Endothelial cell of hepatic sinusoid (primary cell): ENCODE data around the gene ADPRS.

Source experiments
- in situ Hi-C: cut with HindIII; loops from 2 replicates; pipeline ENCODE4 v1.10.0; 2017; ENCODE audit warnings: low sequenced_read_pairs

Gene ADPRS

GRCh38 chr1:36088577-36089392 lies at the start of gene ADPRS:
Gene ADPRS, plus strand, starts transcription at chr1:36088892. Its CDS starts 13 bp downstream, at chr1:36088905.
- in situ Hi-C loops, result no loop called here

- in situ Hi-C loops, result loop anchor here (5.0 kb wide), 1 partner anchor 77 kb away; no protein-coding TSS in a partner anchor
Observed at GRCh38 chr1:36040238-36040637, 48.5 kb upstream of the ADPRS start.

DNA sequence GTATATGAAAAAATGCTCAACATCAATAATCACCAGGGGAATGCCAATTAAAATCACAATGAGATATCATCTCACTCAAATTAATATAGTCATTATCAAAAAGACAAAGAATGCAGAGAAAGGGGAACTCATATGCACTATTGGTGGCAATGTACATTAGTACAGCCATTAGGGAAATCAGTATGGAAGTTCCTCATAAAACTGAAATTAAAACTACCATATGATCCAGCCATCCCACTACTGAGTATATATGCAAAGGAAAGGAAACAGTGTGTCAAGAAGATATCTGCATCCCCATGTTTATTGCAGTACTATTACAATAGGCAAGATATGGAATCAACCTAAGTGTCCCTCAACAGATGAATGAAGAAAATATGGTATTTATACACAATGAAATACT lies 36.9 kb upstream of the ADPRS start:
- in situ Hi-C loops, result no loop called here

DNA sequence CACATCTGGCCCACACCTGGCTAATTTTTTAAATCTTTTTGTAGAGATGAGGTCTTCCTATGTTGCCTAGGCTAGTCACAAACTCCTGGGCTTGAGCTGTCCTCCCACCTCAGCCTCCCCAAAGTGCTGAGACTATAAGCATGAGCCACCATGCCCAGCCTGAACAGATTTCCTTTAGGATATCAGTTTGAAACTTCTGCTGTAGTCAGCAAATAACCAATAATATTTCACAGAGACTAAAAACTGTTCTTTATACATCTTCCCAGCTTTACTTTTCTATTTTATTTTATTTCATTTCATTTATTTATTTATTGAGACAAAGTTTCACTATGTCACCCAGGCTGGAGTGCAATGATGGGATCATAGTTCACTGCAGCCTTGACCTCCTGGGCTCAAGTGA lies 34.7 kb upstream of the ADPRS start:
- in situ Hi-C loops, result no loop called here

GRCh38 chr1:36055706-36056105 lies 33.0 kb upstream of the ADPRS start:
- in situ Hi-C loops, result no loop called here

DNA sequence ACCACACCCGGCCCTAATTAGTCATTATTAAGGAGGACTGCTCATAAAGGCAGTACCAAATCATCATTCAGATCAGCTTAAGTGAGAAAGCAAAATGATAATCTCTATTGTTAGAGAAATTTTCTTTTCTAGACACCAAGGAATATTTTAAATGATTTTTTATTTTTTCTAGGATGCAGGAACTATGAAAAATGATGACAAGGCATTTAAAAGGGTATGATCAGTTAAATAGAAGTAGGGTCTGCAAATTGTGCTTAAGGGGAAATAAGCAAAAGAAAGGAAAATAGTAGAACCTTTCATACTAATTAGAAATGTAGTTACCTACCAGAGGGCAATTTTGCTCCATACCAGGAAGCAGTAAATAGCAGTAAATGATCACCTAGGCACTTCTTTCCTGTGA lies 26.4 kb upstream of the ADPRS start:
- in situ Hi-C loops, result no loop called here

DNA sequence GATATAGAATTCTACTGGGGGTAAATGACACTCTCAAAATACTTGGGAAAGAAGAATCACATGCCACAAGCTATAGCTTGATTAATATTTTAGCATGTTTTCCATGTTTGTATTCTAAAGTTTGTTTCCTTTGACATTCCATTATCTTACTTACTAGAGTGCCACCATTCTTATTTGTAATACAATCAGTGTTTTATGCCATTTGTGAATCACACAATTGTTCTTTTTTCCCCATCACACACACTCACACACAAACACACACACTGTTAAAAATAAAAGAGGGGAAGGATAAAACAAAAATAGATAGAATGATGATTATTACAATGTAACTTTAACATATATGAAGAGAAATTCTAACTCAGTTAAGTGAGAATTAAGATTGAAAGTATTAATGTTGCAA lies 20.8 kb upstream of the ADPRS start:
- in situ Hi-C loops, result no loop called here

DNA sequence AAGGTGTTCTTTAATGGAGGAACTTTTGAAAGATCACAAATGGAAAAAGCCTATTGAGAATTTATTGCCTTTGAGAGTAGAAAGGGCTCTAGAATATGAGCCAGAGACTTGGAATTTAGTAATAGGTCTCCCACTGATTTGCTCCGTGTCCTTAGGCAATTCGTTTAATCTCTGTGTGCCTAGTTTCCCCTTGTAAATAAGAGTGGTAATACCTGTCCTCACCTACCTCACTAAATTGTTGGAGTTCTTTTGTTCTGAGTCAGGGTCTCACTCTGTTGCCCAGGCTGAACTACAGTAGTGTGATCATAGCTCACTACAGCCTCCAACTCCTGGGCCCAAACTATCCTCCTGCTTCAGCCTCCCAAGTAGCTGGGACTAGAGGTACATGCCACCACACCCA lies 19.8 kb upstream of the ADPRS start:
- in situ Hi-C loops, result no loop called here

- in situ Hi-C loops, result no loop called here
Observed at GRCh38 chr1:36070349-36070748, 18.3 kb upstream of the ADPRS start.

GRCh38 chr1:36076979-36077573 lies 11.6 kb upstream of the ADPRS start:
- in situ Hi-C loops, result no loop called here

GRCh38 chr1:36080236-36080635 lies 8.5 kb upstream of the ADPRS start:
- in situ Hi-C loops, result no loop called here

DNA sequence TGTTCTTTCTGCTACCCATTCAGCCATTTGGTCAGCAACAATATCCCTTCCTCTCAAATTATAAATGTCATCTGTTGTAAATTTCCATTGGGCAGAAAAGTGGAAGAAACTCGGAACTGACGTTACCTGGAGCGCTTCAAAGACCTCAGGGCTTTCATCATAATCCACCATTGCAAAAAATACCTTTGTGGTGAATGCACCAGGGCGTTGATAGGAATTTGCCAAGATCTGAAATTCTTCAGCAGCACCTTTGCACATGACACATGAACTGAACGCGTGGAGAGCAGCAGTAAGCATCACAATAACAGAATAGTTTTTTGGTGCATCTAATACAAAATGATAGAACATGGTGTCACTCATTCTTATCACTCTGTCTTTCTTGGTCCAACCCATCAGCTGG lies 7.9 kb upstream of the ADPRS start:
- in situ Hi-C loops, result no loop called here

GRCh38 chr1:36081926-36082485 lies 6.7 kb upstream of the ADPRS start:
- in situ Hi-C loops, result no loop called here

- in situ Hi-C loops, result no loop called here
Observed at GRCh38 chr1:36083219-36083618, 5.5 kb upstream of the ADPRS start.

DNA sequence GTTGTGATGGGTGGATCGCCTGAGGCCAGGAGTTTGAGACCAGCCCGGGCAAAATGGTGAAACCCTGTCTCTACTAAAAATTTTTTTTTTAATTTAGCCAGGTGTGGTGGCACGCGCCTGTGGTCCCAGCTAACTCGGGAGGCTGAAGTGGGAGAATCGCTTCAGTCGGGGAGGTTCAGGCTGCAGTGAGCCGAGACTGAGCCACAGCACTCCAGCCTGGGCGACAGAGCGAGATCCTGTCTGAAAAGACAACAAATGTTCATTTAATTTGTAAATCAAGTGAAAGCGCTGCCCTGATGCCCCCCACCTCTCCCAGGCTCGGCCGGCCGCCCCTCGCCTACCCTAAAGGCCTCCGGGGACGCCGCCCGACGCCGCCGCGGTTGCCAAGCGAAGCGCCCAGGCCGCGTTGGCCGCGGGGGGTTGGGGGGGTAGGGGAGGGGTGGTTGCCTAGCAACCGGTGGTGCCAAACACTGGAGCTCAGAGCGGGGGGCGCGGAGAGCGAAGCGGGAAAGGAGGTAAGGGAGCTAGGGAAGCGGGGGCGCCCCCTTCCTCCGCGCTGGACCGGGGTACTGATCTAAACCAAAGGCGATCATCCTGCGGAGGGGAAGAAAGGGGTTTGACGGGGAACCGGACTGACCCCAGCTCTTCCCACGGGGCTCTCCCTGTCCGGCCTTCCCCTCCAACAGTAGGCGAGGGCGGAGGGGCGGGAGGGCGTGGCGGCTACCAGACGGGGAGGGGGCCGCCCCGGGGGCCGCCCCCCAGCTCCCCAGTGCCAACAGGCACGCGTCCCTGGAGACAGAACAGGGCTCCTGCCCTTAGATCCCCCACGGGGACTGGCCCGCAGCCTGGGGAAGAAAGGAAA lies 4.8 kb upstream of the ADPRS start, which contains the start of gene TEKT2:
TEKT2 (plus strand) TSS at position 460 of the 862 bp plus-strand sequence. CDS start 828 bp downstream, outside the sequence.
- in situ Hi-C loops, result no loop called here

GRCh38 chr1:36084497-36085115 lies 4.1 kb upstream of the ADPRS start:
- in situ Hi-C loops, result no loop called here

DNA sequence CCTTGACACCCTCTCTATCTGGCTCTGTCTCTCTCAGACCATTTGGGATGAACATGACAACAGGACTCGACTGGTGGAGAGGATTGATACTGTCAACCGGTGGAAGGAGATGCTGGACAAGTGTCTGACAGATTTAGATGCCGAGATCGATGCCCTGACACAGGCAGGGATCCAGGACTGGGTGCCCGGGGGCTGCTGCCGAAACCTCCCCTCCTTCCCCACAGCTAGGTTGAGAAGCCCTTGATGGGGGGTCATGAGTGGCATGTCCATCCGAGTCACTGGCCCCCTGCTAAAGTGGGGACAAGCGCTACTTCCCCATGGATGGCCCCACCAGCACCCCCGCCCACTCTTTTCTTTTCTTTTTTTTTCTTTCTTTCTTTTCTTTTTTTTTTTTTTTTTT lies 3.6 kb upstream of the ADPRS start:
- in situ Hi-C loops, result no loop called here

DNA sequence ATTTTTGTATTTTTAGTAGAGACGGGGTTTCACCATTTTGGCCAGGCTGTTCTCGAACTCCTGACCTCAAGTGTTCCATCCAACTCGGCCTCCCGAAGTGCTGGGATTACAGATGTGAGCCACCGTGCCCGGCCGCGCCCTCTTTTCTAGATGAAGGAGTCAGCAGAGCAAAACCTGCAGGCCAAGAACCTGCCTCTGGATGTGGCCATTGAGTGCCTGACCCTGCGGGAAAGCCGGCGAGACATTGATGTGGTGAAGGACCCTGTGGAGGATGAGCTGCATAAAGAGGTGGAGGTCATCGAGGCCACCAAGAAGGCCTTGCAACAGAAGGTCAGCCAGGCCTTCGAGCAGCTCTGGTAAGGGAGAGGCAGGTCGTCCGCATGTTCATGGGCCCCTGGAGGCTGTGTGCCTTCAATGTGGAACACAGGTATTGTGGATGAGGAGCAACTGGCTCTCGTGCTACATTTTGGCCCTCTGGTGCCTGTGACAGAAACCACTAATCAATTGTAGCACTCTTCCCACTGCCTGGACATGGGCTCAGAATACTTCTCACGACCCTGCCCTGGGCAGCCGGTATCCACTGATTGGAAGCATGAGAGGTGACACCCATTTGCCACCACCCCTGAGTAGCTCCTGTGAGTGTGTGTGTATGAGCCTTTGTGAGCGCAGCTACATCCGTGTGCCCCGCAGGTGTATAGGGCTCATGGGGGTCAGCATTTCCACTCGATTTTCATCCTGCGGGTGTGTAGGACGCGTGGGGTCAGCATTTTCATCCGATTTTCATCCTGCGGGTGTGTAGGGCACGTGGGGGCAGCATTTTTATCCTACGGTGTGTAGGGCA lies 2.8 kb upstream of the ADPRS start:
- in situ Hi-C loops, result no loop called here

GRCh38 chr1:36086529-36087232 lies 2.0 kb upstream of the ADPRS start:
- in situ Hi-C loops, result no loop called here
